HG03439 (cell line): ENCODE measurements around the gene MINAR1.
"Not testable (repeated sequence)": the region's sequence is repeated elsewhere in the genome, so short reads cannot be mapped to it uniquely, and the experiment has no call there.

Experiments used
- ATAC-seq: cut with Tn5 transposase; IDR thresholded peaks from one replicate; pipeline ENCODE4 v1.9.1; 2021; ENCODE audit warnings: mild to moderate bottlenecking, moderate library complexity; ENCODE audit not compliant: unreplicated experiment

The MINAR1 gene

GRCh38 chr15:79431636-79432344 is at the start of gene MINAR1:
Gene MINAR1, plus strand, starts transcription at chr15:79432336. Its CDS starts 23,812 bp downstream, at chr15:79456148.
- ATAC-seq: no peak

- ATAC-seq: no peak
Observed at GRCh38 chr15:79394231-79394630, 37.9 kb upstream of the MINAR1 start.

- ATAC-seq: no peak
Observed at GRCh38 chr15:79396850-79397249, 35.3 kb upstream of the MINAR1 start.

- ATAC-seq: no peak
Observed at GRCh38 chr15:79397269-79397910, 34.7 kb upstream of the MINAR1 start.

GRCh38 chr15:79399606-79400005 is 32.5 kb upstream of the MINAR1 start:
- ATAC-seq: no peak

GRCh38 chr15:79400650-79401049 is 31.5 kb upstream of the MINAR1 start:
- no peak for ATAC-seq

GRCh38 chr15:79401301-79401700 is 30.8 kb upstream of the MINAR1 start:
- no peak for ATAC-seq

- no peak for ATAC-seq
Observed at GRCh38 chr15:79402136-79402535, 30.0 kb upstream of the MINAR1 start.

GRCh38 chr15:79403501-79403900 is 28.6 kb upstream of the MINAR1 start:
- ATAC-seq: no peak

GRCh38 chr15:79406210-79406609 is 25.9 kb upstream of the MINAR1 start:
- no peak for ATAC-seq

GRCh38 chr15:79408041-79408440 is 24.1 kb upstream of the MINAR1 start:
- ATAC-seq: no peak

- no peak for ATAC-seq
Observed at GRCh38 chr15:79410237-79410636, 21.9 kb upstream of the MINAR1 start.

GRCh38 chr15:79412010-79412409 is 20.1 kb upstream of the MINAR1 start:
- ATAC-seq: no peak

- no peak for ATAC-seq
Observed at GRCh38 chr15:79412429-79412828, 19.7 kb upstream of the MINAR1 start.

- ATAC-seq: no peak
Observed at GRCh38 chr15:79416876-79417275, 15.3 kb upstream of the MINAR1 start.

- no peak for ATAC-seq
Observed at GRCh38 chr15:79418693-79419279, 13.3 kb upstream of the MINAR1 start.

- ATAC-seq: no peak
Observed at GRCh38 chr15:79425591-79426295, 6.4 kb upstream of the MINAR1 start.

GRCh38 chr15:79426899-79427298 is 5.2 kb upstream of the MINAR1 start:
- not testable (repeated sequence) for ATAC-seq

GRCh38 chr15:79427781-79428598 is 4.1 kb upstream of the MINAR1 start:
- no peak for ATAC-seq

GRCh38 chr15:79430901-79431635 is 1.1 kb upstream of the MINAR1 start:
- ATAC-seq: no peak
